ENCODE results near the gene HORMAD2.
"Not testable (repeated sequence)": the region's sequence is repeated elsewhere in the genome, so short reads cannot be mapped to it uniquely, and the experiment has no call there.

HORMAD2 gene

DNA sequence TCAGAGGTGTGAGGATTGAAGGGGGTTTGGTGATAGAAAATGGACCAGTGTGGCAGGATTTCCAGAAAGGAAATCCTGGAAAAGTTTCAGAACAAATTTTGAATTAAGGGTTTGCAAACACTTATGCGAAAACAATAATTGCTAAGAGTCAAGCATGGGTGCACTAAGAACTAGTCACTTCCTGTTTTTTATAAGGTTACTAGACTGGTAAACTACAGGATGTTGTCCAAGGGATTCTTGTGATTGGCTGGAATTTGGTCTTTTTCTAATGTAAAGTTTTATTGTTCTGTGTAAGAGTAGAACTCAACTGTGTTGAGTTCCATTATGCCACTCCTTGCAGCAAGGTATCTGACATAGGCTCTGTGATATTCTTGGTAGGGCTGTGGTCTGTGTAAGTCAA is 112.2 kb downstream of the HORMAD2 start:
- DNase-seq (ENCODE audit: low spot score): no peak

DNA sequence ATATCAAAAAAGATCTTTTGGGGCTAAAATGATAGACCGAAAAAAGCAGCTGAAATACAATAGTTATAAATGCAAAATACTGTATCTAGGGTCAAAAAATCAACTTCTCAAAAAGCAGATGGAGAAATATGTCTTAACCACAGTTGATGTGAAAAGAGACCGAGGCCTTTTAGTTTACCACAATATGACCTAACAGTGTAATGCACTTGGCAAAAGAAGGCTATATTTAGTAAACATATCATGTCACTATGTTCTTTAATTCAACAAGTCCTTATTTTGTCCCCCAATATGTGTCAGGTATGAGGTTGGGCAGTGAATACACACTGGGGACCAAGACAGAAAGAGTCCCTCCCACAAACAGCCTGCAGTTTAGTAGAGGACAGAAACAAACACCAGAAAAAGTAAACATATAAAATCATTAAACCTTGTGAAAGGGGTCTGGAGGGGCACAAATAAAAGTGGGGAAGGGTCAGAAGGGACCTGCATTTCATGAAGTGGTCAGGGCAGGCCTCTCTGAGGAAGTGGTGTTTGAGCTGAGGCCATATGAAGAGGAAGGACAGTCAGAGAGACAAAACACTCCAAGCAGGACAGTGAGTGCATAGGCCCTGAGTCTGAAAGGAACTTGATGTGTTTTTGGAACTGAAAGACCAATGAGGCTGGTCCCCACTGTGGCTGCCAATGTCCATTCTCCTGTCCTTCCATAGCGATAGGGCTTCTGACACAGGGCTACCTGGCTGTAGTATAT is 112.9 kb downstream of the HORMAD2 start:
- DNase-seq (ENCODE audit: low spot score): no peak

DNA sequence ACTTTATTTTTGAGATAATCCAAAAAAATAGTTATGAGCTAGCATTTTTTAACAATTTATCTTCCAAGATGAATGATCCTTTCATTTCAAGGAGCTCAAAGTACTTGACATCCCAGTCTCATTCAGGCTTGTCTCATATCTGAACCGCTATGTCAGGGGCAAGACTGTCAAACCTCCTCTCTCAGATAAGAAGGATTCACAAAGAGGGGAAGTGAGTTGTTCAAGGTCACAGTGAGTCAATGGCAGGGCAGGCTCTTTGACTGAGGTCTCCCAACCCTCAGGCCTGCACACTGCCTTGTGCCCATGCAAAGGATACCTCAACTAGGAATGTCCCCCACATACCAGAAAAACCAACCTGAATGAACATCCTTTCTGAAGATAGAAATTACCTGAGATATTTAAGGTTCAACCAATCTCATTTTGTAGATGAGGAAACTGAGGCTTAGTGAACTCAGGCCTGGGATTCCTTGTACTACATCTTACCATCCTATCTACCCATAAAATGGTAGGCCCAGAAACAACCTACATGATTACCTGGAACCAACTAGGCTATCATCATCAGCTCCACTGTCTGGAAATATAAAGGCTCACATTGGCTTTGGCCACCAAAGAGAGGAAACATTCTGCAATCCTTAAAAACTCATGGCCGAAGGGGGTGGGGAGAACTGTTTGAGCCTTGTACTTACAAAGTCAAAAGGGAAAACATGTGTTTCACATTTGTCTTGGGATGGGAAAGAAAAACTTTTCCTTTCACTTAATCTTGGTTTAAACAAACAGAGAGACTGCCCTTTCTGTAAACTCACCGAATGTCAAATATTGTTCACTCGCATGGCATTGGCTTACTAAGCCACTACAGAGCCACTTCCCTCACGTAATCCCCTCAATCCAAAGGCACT is 115.2 kb downstream of the HORMAD2 start:
- DNase-seq (ENCODE audit: low spot score): no peak

DNA sequence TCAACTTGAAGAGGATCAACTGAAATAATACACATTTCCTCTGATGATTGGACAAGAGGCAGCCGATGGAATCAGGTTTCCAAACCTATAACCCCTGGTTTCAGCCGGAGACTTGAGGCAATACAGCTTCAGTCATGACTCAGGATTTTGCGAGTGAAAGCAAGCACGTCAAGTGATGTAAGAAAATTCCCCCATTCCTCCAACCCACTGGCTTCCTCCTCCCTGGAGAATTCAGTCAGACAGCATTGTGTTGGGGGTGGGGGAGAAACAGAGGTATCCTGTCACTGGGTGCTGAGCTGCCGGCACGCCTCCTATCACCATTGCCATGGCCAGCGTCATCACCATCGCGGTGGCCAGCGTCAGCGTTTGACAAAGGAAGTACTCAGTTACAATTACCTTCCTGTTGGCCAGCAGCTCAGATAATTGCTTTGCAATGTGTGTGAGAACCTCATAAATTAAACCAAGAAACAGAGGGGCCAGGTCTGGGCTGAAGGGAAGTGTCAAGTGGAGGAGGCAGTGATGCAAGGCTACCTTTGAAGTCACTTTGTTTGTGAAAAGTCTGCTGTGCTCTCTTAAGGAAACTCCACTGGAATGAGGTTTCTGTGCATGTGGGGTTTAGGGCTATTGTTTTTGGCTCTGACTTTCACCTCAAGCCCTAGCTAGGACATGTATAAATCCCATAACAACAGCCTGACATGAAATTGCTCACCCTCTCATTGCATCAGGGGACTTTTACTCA is 116.0 kb downstream of the HORMAD2 start:
- DNase-seq (ENCODE audit: low spot score): peak; percentile 57

DNA sequence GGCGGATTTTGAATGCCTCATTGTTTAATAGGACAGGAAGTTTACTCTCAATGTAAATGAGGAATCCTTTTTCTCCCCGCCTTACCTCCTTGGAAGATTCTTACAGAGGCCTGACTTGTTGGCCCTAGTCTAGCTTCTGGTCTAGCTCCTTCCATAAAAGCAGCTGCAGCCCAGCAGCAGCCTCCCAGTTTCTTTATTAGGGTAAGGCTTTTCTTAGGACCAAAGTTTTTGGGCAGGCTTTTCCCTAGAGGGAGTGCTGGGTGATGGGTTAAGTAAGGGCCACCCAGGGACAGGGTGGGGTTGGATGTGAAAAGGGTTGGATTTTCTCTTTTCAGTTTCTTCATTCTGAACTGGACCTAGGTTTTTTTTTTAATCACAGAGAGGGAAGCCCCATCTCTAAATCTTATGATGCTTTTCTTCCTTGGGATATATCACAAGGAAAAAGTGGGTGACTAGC is 116.6 kb downstream of the HORMAD2 start:
- no peak for DNase-seq (ENCODE audit: low spot score)

DNA sequence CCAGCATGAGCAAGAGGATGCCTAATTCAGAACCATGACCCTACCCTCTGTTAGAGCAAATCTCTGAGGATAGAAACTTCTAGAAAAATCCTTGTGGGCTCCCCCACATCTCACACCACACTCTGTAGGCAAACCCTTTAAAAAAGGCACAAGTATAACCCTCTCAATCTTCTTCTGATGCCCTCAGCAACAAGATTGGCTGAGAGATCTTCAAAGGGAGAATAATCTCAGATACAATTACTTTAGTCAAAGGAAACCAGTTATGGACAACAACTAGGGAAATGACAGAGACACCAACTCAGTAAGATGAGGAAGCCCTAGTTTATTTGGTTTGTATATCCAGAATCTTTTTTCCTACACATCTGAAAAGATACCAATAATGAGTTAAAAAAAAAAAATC is 117.1 kb downstream of the HORMAD2 start:
- no peak for DNase-seq (ENCODE audit: low spot score)

DNA sequence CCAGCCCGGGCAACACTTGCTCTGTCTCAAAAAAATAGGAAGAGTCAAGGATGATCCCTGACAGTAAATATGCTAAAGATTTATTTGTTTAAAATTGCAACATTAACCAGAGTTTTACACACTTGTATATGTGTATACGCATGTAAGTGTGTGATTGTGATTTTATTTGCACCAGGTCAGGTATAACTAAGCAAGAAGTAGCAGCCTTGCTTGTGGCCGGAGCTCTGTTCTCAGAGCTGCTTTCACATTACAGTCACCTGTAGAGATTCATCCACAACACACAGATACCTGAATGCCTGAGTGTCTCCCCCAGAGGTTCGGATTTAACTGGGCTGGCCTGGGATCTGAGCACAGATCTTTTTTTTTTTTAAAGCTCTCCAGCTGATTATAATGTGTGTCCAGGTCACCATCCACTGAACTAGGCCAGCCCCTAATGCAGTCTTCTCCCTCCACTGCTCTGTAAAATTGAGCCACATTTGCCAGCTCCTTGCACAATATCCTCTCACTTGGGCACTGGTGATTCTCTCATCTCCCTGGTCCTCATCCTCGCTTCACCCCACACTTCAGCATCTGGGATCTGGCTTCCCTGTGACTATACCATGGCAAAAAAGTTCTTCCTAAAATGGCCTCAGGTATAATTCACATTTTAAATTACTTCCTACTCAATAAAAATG is 118.0 kb downstream of the HORMAD2 start:
- DNase-seq (ENCODE audit: low spot score): no peak

DNA sequence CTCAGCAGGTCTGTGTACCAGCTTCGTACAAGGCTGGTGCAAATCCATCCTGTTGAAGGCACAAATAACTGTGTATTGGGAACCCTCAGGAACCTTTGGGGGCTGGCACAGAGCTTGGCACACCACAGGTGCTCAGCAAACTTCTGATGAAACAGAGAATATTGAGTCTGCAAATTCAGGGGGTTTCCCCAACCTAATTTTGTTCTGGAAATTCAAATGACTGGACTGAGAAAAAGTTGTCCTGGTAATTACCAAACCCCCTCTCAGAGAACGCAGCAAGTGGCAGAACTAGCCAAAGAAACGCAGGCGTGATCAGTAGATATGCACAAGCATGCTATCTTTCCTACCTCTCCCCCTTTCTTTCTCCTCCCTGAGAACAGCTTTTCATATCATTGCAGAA is 118.7 kb downstream of the HORMAD2 start:
- DNase-seq (ENCODE audit: low spot score): no peak

DNA sequence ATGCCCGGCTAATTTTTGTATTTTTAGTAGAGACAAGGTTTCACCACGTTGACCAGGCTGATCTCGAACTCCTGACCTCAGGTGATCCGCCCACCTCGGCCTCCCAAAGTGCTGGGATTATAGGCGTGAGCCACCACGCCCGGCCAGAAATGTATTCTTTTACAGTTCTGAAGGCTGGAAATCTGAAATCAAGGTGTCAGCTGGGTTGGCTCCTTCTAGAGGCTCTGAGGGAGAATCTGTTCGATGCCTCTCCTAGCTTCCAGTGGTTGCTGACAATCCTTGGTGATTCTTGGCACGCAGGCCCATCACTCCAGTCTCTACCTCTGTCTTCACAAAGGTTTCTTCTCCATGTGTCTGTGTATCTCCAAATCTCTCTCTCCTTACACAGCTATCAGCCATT is 120.6 kb downstream of the HORMAD2 start:
- DNase-seq (ENCODE audit: low spot score): not testable (repeated sequence)

DNA sequence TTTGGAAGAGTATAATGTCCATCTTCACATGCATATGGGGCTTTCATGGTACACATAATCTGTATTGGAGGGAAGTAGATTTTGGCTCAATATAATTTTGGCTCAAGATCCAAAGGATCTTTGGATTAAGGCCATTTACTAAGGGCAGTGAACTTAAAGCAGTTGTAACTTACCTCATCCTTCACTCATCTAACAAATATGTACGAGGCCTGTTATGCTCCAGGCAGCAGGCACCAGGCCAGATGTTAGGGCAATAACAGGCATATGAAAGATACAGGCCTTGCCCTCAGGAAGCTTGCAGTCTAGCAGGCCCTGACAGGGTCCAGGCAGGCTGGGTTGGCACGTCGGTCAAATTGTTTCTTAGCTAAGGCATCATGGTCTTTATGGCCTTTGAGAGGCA is 121.7 kb downstream of the HORMAD2 start:
- DNase-seq (ENCODE audit: low spot score): no peak

DNA sequence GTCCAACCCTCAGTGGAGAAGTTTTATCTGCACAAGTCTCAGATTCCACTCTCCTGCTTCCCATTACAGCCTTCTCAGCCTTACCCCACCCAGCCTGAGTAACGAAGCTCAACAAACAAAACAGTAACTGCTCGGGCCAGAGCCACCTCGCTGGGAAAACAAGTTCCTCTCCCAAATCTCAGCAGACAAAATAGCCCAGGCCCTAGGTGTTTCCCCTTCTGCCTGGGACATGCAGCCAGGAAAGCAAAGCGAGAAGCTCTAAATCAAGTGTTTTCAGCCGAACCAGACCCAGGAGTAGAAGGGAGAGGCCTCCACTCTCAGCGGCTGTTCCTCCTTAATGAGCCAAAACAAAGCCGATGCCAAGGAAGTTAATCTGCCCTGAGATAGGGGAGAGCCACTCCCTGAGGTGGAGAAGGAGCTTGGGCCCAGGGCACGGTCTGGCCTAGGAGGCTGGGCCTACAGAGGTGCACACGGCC is 122.3 kb downstream of the HORMAD2 start:
- DNase-seq (ENCODE audit: low spot score): peak; percentile 70

DNA sequence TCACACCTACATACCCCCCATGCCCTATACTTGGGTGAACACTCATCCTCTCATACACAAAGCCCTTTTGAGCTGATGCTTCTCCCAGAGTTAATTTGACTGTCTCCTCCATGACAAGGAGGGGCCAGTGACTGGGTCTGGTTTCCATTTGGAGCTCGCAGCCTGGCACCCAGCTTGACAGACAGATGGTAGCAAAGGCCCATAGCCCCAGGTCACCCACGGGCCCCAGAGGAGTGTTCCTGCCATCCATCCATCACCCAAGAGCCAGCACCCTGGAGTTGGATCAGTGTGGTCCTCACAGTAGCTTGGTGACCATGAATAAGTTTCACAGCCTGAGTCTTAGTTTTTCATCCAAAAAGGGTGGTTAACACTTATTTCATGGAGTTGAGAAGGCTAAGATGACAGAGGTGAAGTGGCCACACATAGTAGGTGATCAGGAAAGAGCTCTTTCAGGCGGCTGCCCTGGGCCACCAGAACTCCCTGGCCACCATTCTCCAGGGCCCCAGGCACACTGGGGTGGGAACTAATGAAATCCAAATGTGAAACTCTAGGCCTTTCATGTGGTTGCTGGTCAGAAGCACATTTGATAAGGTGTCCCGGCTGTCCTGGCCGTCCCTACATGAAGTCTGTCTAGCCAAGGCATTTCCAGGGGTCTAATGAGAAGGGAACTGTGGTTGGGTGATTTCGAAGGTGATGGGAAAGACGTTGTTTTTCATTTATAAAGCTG is 123.9 kb downstream of the HORMAD2 start:
- DNase-seq (ENCODE audit: low spot score): no peak

DNA sequence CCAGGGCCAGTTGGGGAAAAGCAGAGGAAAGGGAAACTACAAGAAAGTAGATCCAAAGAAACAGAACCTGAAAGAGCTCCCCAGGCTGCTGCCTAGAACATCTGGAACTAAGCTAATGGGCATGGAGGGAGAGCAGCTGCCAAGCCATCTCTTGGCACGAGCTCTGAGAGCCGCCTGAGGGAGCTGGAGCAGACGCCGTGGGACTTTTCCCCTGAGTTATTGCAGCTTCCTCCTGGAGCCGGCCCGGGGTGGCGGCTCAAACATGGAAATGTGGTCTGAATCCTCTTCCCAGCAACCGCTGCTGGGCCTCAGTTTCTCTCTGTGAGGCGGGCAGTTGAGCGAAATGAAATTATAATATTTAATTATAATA is 124.5 kb downstream of the HORMAD2 start:
- no peak for DNase-seq (ENCODE audit: low spot score)

DNA sequence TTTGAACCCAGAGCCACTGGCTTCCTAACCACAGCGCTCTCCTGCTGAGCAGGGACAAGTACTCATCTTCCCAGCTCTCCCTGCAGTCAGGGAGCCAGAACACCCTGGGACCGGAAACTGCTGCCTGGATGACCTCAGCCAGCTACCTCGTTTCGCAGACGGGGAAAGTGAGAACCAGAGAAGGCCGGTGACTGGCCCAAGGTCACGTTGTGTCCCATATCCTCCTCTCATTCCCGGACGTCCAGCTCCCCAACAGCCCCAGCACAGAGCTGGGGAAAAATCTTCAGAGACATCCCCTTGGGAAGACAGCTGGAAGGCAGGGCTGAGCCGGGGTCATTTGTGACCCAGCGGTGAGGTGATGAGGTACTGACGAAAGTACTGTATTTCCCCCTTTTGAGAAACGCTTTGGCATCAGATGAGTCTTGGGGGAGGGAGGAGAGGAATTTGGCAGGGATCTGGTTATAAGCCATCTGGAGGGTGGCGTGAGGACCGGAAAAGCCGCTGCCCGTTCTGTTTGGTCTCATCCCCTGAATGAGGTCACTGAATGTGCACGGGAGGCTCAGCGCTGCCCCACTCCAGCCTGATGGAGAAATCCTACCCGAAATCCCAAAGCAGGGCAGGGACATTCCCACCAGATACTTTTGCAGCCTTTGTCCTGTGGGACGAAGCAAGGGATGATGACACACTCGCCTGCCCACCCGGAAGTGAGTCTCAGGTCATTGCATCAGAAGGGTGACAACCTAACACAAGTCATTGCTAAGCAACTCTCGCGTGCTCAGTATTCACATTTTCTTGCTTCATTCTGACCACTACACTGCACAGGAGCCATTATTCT is 125.2 kb downstream of the HORMAD2 start:
- no peak for DNase-seq (ENCODE audit: low spot score)

DNA sequence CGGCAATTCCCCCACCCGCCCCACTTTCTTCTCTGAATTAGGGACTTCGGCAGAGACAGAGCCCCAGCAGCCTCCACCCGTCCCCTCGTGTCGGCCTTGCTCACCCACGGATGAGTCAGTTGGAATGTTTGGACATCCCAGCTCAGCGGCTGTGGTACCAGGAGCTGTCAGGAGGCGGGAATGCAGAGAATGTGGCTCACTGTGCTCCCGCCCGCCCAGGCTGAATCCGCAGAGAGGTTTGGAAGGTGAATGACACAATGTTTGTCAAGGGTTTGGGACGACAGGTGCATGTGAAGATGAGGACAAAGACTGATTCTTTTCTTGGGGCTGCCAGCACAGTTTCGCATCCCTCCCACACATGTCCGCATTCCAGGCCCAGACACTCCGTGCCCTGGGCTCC is 126.7 kb downstream of the HORMAD2 start:
- DNase-seq (ENCODE audit: low spot score): peak; percentile 78

DNA sequence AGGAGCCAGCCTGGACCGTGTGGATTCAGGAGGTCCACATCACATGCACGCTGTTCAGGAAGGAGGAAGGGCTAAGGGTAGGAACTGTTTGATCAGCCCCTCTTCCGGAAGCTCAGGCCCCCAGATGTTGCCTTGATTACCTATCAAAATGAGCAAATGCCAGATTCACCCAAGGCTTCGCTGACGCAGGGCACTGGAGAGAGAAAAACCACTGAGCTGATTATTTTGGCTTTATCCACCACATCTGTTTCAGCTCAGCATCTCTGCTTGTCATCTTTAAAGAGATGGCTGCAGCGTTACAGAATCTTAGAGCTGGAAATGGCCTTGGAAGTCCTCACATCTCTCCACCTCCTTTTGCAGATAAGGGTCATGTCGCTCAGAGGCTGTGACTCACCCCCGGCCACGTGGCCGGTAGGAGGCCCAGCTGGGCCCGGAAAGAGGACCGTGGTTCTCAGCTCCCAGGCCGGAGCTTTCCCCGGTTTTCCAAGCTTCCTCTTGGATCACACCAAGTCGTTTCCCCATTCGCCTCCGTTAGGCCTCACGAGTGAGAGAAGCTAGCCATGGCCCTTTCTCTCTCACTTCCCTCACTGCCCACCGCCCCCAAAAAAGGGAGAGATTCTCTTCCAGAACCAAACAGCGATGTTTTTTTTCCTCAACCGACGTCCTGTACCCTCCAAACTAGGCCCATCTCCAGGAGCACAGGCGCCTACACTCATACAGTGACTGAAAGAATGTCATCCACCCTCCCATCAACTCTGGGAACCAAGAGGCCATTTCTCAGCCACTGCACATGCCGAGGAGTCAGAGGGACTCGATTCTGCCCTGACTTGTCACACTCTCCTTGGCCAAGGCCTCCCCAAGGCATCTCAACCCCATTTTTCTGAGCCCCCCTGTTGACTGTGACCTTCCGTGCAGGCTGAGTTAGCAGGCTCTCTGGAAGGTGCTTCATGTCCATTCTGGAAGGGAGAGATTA is 128.7 kb downstream of the HORMAD2 start:
- DNase-seq (ENCODE audit: low spot score): no peak

DNA sequence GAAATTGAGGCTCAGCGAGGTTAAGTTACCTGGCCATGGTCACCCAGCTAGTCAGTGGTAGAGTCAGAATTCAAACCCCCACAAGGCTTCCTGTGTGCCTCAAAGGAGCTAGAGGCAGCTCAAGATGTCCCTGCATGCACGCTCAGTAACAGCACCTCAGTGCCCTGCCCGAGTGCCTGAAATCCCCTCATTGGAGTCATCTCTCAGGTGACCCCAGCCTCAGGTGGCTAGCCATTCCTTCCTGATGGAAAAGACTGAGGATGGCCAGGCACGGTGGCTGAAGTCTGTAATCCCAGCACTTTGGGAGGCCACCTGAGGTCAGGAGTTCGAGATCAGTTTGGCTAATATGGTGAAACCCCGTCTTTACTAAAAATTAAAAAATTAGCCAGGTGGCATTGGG is 129.4 kb downstream of the HORMAD2 start:
- no peak for DNase-seq (ENCODE audit: low spot score)

DNA sequence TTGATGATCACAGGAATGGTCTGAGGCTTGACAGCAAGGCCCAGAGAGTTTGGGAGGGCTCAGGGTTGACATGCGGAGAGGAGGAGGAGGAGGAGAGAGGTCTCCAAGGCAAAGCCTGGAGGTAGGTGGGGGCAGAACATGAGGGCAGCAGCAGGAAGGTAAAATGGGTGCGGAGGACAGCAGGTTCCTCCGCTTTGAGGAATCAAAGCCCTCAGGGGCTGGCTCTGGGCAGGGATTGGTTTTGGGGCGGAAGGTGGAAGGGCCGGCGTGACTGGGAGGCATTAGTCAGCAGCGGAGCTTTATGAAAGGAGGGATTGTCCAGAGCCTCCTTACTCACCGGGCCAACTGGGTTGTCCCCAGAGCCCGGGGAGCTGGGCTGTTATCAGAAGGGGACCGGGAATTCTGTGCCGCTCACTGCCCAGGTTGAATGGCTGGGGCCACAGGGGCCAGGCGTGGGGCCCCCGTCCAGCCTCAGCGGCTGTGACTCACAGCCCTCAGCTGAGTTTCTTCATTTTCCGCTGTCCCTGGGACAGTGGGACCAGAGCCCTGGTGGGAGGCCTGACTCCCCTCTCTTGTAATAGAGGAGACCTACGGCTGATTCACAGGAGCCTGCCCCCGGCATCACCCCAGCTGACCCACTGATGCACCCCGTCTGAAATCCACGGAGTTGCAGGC is 130.1 kb downstream of the HORMAD2 start:
- DNase-seq (ENCODE audit: low spot score): peak; percentile 80
